Measurements from ENCODE around the gene MAP3K5.

- TF ChIP-seq, protein P1, sequence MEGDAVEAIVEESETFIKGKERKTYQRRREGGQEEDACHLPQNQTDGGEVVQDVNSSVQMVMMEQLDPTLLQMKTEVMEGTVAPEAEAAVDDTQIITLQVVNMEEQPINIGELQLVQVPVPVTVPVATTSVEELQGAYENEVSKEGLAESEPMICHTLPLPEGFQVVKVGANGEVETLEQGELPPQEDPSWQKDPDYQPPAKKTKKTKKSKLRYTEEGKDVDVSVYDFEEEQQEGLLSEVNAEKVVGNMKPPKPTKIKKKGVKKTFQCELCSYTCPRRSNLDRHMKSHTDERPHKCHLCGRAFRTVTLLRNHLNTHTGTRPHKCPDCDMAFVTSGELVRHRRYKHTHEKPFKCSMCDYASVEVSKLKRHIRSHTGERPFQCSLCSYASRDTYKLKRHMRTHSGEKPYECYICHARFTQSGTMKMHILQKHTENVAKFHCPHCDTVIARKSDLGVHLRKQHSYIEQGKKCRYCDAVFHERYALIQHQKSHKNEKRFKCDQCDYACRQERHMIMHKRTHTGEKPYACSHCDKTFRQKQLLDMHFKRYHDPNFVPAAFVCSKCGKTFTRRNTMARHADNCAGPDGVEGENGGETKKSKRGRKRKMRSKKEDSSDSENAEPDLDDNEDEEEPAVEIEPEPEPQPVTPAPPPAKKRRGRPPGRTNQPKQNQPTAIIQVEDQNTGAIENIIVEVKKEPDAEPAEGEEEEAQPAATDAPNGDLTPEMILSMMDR (IDR thresholded peaks at IDR 0.05) = no peak
- no peak for TF ChIP-seq POLR2A (IDR thresholded peaks at IDR 0.05)
- no peak for TF ChIP-seq POLR2AphosphoS5 (IDR thresholded peaks at IDR 0.05)
- TF ChIP-seq EP300 (IDR thresholded peaks at IDR 0.05) = no peak
Measured at GRCh38 chr6:136521427-136521826, 270.9 kb downstream of the MAP3K5 start.

Data from sigmoid colon (tissue), 4 donors.